Frontal cortex (tissue), 4 donors: ENCODE results near the gene FUT6. TPM values are rescaled to one million over a fixed set of nuclear protein-coding genes. Genes with fewer than 3 reads are reported as not detected.
A peak's percentile ranks its signal among the peaks of the same experiment; 100 is the strongest.

ENCODE experiments used
- DNase-seq, 2 donors: peaks; one replicate each; pipeline ENCODE4 v3.0.0; 2012; ENCODE audit warnings: low spot score in 2 of 2
- FAIRE-seq: peaks from 2 replicates; lab custom pipeline; 2012; peaks lifted over from hg19 to GRCh38; lab: Jason Lieb, UNC
- total RNA-seq: library from RNA; depleted of rRNA; stranded (reverse); fragments of >200 nt; gene quantifications from one replicate; pipeline ENCODE4 v1.2.3, GENCODE V29; 2014
- donor health status: control.
- donor health status: control.
- donor health status: control.

FUT6 gene
- total RNA-seq, 1 donor from 2014 or later = not detected

DNA sequence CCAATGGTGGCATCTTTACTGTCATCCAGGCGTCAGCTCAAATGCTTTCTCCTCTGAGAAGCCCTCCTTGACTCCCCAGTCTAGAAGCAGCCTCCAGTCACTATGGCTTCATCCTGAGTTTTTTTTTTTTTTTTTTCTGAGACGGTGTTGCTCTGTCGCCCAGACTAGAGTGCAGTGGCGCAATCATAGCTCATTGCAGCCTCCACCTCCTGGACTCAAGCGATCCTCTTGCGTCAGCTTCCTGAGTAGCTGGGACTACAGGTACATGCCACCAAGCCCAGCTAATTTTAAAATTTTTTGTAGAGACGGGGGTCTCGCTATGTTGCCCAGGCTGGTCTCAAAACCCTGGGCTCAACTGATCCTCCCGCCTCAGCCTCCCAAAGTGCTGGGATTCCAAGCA, 30.4 kb downstream of the FUT6 start:
- FAIRE-seq (no peak), DNase-seq (no peak)

DNA sequence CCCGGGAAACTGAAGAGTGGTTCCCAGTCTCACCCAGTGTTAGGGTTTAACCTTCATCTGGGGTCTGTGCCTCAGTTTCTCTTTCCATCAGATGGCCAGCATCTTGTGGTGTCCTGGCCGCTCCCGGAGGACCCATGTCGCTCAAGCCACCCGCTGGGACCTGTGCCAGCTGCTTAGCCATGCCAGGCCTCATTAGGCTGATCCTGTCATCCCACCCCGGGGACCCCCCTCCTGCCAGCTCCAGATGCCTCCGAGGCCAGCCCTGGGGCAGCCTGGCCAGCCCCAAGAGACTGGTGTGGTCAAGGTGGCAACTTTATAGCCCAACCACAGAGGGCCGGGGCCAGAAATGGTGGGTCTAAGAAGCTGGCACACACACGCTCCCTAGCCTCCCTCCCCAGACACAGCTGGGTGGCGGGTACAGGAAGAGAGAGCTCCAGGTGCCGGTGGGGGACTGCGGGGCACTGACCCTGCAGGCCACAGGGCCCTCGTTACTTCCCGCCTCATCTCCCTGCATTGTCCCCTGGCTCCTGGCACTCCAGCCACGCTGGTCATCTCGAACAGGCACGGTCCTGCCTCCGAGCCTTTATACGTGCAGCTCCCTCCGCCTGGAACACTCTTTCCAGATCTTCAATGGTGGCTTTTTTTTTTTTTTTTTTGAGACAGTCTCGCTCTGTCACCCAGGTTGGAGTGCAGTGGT, 31.2 kb downstream of the FUT6 start:
- DNase-seq (no peak), FAIRE-seq (no peak)

DNA sequence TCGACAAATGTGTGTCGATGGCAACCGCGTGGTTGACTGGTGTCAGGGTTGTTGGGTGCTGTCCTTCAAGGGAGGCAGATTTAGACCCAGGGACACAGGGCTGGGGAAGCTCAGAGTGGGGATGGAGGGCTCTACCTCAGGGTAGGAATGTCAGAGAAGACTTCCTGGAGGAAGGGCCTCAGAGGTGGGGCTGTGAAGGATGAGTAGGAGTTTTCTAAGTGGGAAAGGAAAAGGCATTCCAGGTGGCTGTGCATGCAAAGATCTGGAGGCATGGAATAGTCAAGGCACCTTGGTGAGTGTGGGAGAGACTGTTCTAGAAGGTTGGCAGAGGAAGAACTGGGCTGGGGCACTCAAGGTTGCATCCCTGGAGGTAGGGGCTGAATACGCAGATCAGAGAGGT, 32.6 kb downstream of the FUT6 start:
- DNase-seq (no peak), FAIRE-seq (no peak)

DNA sequence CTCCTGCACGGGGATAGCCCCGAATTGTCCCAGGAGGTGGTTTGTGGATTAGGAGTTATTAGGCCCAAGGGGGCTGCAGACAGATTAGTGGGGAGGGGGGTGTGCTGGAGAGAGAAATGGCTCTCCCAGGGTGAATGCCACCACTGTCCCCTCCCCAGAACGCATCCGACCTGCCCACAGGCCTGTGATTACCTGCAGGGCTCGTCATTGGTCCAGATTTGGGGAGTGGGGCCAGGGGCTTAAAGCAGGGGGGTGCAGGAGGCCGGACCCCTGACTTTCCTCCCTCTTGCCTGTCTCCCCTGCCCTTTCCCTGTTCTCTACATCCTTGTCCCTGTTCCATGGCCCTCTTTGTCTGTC, 33.4 kb downstream of the FUT6 start:
- no peak for FAIRE-seq
- no peak for DNase-seq

DNA sequence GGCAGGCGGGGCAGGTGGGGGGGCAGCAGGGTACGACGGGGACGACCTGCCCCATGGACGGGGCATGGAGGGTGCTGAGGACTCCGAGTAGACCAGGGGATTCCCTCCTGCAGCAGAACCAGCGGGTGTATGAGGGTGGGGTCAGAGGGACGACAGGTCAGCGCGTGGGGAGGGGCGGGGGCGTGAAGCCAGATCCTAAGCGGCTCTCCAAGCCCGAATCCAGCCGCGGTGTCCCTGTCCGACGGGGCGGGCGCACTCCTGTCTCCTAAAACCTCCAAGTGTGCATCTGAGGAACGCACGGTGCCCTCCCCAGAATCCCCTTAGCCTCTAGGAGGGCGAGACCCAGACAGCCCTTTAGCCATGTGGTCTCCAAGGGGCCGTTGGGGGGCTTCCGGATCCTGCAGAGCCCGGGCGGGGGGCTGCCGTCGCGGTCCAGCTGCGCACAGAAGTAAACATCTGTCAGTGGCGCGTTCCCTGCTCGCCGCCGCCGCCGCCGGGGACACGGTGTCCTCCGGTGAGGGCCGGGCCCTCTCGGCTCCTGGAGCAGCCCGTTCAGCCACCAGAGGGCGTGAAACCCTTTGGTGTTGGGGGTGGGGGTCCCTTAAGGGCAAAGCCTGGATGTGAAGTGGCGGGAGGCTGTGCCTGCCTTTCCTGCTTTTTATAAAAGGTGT, 33.9 kb downstream of the FUT6 start:
- peak in 1 of 2 donors; percentile 72 for DNase-seq
- no peak for FAIRE-seq

DNA sequence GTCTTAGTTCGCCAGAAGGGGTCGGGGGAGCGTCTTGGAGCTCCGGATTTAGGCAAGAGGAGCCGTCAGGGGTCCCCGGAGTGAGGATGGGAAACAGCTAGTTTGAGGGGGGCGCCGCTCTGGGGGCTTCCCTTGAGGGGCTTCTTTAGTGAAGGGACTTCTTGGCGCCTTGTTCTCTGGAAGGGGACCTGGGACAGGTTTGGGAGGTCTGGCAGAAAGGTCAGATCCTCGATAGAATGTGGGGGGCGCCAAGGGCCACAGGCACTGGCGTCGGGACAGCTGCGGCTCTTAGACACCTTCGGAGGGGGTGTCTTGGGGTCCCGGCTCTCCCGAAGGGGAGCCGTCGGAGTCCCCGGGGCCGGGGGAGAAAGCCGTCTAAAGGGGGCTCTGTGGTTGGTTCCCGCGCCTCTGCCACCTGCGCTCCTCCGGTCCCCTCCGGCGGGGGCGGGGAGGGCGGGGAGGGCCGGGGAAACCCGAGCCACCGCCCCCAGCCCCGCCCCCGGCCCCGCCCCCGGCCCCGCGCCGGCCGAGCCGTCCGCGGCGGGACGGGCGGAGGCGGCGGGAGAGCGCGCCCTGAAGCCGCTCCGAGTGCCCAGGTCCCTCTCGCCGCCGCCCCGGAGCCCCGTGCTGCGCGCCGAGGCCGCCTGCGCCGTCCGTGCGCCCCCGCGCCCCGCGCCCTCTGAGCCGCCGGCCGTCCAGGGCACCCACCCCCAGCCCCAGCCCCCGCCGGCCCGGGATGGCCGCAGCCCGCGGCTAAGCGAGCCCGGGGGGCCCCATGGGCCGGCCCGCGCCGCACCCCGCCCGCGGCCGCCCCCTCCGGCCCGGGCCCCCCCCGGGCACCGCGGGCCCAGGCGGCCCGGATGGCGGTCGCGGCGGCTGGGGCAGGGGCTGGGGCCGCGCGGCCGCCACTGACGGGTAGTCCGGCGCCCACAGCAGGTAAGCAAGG, 34.7 kb downstream of the FUT6 start, which contains the start of gene NRTN:
NRTN (plus strand) TSS at position 552 of the 946 bp plus-strand sequence. CDS start 19,099 bp downstream, outside the sequence.
- FAIRE-seq = no peak
- no peak for DNase-seq

DNA sequence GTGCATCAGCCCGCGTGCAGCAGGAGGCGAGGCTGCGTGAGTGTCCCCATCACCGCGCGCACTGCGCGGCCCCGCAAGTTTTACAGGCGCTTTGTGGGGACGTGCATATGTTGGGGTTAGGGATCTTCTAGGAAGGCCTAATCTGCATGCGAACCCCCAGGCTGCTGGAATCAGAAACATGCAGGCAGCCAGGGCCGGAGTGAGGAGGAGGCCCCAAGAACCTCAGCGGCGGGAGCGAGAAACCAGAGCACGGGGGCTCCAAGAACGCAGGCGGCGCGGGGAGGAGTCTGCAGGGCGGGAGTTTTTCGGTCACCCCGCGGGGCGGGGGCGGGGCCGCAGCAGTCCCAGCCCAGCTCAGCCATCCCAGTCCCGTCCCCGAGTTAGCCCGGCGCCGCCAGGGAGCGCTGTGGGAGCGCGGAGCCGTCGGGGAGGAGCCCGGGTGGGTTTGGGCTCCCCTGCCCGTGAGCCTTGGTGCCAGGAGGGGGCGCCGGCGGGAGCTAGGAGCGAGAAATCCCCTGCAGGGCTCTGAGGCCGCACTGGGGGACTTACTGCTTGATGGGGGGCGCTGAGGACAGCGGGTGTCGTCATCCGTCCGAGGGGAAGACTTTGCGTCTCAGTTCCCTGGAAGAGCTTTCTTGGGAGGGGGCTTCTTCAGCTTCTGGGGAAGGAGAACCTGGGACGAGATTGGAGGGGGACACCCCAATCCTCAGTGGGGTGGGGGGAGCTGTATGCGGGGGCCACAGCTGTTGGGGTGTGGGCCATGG, 35.6 kb downstream of the FUT6 start:
- FAIRE-seq (no peak), DNase-seq (peak; percentile 84 to 89)

DNA sequence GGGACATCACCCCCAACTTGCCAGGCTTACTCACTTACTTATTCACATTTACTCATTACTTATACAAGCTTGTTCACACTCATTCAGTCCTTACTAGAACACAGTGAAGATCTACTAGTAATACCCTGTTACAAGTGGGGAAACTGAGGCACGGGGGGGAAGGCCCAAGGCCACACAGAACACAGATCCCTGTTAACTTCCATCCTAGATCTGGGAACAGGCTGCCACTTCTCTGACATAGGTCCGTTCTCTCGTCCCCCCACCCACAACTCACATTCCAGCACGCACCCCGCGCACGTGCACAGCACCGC, 36.1 kb downstream of the FUT6 start:
- DNase-seq = no peak
- FAIRE-seq = no peak

DNA sequence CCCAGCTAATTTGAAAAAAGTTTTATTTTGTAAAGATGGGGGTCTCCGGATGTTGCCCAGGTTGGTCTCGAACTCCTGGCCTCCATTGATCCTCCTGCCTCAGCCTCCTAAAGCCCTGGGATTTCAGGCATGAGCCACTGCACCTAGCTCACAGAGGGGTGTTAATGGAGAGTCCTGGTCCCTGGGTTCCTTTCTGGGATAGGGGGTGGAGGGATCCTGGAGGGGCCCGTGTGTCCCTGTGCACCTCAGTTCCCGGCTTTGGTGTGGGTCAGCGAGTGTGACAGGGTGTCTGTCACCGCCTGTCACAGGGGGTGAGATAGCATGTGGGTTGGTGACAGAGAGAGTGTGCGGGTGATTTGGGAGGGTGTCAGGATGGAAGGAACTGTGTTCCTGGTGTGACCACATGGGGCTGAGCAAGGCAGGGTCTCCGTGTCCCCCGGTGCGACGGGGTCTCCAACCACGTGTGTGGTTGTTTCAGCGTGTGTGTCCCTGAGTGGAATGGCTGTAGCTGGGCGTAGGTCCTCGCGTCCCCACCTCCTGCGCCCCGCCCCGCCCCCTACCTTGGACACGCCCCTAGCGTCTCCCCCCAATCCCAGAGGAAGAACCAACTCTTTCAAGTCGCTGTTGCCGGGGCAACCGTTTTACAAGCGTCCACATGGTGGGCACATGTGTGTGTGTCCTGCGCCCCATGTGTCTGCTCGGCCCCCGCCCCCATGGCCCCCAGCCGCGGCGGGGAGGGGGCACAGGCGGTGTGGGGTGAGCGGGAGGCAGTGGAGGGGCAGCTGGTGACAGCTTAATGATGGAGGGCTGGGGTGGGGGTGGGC, 37.5 kb downstream of the FUT6 start:
- FAIRE-seq = no peak
- DNase-seq = no peak

DNA sequence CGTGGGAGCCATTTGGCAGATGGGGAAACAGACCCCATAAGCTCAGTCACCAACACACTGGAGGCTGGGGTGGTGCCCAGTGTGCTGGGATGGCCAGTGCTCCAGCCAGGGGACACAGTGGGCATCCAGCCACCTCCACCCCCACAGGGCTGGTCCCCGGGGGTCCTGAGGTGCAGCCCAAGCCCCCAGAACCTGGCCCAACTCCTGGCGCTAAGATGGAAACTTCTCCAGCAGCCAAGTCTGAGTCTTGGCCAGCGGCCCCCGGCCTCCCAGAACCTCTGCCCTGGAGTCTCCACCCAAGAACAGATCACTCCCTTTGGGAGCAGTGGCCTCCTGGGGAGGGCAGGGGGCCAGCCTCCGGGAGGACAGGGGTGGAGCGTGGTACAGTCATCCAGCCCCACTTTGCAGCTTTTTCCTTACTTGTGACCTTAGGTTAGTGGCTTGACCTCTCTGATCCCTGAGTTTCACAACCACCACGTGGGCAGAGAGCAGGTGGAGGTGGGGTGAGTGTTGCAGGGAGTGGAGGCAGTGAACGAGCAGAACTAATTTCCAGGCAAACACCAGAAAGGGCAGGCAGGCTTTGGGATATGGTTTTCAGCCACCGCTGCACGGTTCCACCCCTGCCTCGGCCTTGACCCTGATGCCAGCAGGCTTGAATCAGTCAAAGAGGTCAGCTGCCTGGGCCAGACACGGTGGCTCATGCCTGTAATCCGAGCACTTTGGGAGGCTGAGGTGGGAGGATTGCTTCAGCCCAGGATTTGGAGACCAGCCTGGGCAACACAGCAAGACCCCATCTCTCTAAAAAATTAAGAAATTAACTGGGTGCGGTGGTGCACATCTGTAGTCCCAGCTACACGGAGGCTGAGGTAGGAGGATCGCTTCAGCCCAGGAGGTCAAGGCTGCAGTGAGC, 38.9 kb downstream of the FUT6 start:
- DNase-seq = no peak
- no peak for FAIRE-seq

DNA sequence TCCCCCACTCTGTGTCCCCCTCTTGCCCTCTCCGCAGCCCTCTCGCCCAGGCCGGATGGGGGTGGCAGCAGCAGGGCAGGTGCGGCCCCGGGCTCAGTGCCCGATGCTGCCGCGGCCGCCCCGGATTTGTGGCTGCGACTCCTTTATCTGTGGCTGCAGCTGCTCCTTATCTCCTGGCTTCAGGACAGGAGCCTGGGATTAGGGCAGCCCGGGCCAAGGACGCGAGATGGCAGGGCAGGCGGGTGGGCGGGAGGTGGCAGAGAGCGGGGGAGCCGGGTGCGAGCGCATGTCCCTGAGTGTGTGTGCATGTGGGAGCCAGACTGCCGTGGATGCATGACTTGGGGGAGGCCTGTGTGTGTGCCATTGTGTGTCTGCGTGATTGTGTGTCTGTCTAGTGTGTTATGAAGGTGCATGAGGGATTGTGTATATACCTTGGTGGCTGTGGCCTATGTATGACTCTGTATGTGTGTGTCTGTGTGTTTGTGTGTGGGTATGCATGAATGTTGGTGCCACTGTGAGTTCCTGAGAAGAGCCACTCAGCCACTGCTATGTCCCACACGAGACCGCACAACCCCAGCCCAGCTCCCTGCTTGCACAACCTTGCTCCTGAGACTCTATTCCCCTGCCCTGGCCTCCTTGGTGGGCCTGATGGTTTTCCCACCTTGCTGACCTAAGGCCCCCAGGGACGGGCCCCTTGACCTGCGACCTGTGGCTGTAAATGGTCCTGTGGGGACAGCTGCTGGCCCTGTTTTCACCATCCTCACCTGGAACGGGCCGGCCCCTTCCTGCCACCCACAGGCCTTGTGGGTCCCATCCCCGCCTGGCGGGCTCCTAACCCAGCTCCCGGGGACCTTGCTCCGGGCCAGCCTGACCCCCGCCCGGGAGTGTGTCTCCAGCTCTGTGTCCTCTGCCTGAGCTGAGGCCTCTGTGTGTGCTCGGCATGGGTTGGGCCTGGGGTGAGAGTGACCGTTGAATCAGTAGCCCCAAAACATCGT, 40.0 kb downstream of the FUT6 start:
- no peak for FAIRE-seq
- DNase-seq = no peak

DNA sequence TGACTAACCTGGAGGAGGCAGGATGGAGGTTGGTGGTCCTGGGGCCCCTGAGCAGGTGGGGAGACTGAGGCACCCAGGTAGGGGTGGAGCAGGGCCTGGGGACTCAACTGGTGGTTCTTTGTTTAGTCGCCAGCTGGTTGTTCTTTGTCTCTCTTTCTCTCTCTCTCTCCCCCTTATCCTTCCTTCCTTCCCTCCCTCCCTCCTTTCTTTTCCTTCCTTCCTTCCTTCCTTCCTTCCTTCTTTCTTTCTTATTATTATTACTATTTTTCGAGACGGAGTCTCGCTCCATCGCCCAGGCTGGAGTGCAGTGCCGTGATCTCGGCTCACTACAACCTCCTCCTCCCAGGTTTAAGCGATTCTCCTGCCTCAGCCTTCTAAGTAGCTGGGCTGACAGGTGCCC, 41.3 kb downstream of the FUT6 start:
- no peak for DNase-seq
- FAIRE-seq = no peak

DNA sequence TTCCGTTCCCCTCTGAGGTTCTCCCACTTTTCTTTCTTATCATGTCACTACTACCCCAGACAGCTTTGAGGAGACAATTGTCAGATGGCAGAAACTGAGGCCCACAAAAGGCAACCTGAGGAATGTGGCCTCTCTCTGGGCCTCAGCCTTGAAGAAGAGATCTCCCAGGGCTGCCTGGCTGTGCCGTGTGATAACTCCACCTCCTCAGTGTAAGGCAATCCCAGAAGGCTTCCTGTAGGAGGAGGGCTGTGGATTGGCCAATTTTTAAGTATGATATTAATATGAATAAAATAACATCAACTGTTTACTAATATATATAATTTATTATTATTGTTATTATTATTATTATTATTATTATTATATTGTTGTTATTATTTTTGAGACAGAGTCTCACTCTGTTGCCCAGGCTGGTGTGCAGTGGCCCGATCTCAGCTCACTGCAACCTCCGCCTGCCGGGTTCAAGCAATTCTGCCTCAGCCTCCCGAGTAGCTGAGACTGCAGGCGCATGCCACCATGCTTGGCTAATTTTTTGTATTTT, 44.1 kb downstream of the FUT6 start:
- FAIRE-seq = no peak
- no peak for DNase-seq

DNA sequence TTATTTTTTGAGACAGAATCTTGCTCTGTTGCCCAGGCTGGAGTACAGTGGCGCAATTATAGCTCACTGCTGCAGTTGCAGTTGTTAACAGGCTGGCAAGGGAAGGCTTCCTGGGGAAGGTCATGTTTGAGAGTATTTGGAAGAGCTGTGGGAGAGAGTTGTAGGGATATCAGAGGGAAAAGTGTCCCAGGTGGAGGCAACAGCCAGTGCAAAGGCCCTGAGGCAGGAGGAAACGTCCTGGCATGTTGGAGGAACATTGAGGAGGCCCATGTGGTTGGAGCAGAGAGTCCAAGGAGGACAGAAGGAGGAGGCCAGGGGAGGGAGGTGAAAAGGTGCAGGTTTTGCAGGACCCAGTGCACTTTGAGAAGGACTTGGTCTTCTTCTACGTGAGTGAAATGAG, 46.3 kb downstream of the FUT6 start:
- DNase-seq (no peak), FAIRE-seq (no peak)

DNA sequence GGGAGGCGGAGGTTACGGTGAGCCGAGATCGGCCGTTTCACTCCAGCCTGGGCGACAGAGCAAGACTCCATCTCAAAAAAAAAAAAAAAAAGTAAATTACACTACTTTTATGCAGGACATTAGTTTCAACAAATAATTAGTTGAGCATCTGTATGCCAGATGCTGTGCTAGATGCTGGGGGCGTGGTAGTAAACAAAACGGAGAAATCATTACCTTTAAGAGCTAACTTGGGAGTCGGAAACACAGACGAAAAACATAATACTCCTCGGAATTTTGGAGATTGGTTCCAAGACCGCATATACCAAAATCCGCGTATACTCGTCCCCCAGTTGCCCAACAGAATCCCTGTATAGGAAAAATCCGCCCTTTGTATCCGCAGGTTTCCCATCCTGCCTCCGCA, 47.3 kb downstream of the FUT6 start:
- no peak for DNase-seq
- no peak for FAIRE-seq

DNA sequence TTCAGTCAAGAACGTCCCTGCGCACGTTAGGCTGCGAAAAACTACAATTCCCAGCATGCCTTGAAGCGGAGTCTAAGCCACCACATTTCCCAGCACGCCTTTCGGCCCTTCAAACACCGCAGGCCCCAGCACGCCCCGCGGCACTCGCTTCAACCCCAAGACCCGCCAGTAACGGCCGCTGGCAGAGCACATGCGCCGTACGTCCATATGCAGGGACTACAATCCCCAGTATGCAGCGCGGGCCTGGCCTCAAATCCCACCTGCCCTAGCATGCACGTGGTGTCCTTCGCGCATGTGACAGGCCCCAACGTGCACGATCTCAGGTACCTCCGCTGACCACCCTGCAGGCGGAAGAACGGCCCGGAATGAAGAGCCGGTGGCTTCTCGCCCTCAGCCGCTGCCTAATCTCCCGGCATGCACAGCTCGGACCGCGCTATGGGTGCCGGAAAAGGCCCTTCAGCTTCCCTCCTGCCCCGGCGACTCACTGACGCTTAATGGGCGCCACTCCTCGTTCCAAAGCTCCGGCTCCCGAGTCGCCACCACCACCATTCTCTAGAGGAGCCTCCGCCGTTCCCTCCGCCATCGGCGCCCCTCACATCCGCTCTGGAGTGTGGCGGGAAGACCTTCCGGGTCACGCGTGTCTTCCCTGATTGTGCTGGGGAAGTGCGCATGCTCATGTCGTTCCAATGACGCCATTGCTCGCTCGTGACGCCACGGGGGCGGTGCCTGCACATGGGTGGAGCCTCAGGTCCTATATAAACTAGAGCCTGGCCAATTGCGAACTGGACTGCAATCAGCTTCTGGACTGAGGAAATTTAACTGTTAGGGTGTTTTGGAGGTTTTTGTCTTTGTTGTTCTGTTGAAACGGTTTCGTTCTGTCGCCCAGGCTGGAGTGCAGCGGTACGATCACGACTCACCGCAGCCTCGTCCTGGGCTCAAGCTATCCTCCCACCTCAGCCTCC, 48.7 kb downstream of the FUT6 start, which contains the start of gene DUS3L:
DUS3L (minus strand) TSS at position 605 of the 962 bp plus-strand sequence; CDS start at position 583, 22 bp downstream.
- peak; percentile 98 to 99 for DNase-seq
- FAIRE-seq = no peak
